ENCODE measurements around the gene FOXP1.

FOXP1 gene

GRCh38 chr3:71172951-71173350 is 410.6 kb downstream of the FOXP1 start:
- FAIRE-seq (no peak), DNase-seq (ENCODE audit: insufficient read length, low spot score) (no peak)
- TF ChIP-seq TAF1 (IDR thresholded peaks at IDR 0.05; ENCODE audit: low read depth, low read length) = no peak
- TF ChIP-seq POU2F2 (IDR thresholded peaks at IDR 0.05; ENCODE audit: low read depth, low read length) = no peak
- TF ChIP-seq POLR2AphosphoS5 (IDR thresholded peaks at IDR 0.05; ENCODE audit: low read depth, low read length) = no peak

- TF ChIP-seq POLR2AphosphoS5 (IDR thresholded peaks at IDR 0.05; ENCODE audit: low read depth, low read length) (no peak), PAX5 (IDR thresholded peaks at IDR 0.05; ENCODE audit: insufficient read depth, low read length, severe bottlenecking) (no peak), TAF1 (IDR thresholded peaks at IDR 0.05; ENCODE audit: low read depth, low read length) (no peak), SPI1 (IDR thresholded peaks at IDR 0.05; ENCODE audit: low read depth, low read length) (no peak), POU2F2 (IDR thresholded peaks at IDR 0.05; ENCODE audit: low read depth, low read length) (no peak), POLR2A (IDR thresholded peaks at IDR 0.05; ENCODE audit: low read depth, low read length) (no peak)
- FAIRE-seq = no peak
- no peak for DNase-seq (ENCODE audit: insufficient read length, low spot score)
These were observed 411.3 kb downstream of the FOXP1 start for GRCh38 chr3:71172189-71172588.

DNA sequence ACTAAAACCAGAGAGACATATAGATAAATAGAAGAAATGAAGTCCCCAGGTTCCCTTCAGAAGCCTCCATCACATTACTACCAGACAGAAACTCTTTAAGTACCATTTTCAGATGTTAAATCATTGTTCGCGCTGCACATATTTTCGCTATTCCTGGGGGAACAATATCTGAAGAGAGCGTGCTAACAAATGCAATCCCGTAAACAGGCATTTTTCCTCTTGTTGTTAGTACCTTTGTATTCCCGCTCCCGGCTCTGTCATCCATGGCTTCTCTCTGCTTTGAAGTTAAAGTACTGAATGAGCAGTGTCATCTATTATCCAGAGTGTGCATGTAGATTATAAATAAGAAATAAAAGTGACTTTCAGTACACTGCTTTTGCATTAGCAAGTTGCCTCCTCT is 412.3 kb downstream of the FOXP1 start:
- FAIRE-seq = no peak
- DNase-seq (ENCODE audit: insufficient read length, low spot score) = no peak
- TF ChIP-seq SPI1 (IDR thresholded peaks at IDR 0.05; ENCODE audit: low read depth, low read length) (no peak), POU2F2 (IDR thresholded peaks at IDR 0.05; ENCODE audit: low read depth, low read length) (no peak), TAF1 (IDR thresholded peaks at IDR 0.05; ENCODE audit: low read depth, low read length) (no peak), PAX5 (IDR thresholded peaks at IDR 0.05; ENCODE audit: insufficient read depth, low read length, severe bottlenecking) (no peak), POLR2A (IDR thresholded peaks at IDR 0.05; ENCODE audit: low read depth, low read length) (no peak), POLR2AphosphoS5 (IDR thresholded peaks at IDR 0.05; ENCODE audit: low read depth, low read length) (no peak)

DNA sequence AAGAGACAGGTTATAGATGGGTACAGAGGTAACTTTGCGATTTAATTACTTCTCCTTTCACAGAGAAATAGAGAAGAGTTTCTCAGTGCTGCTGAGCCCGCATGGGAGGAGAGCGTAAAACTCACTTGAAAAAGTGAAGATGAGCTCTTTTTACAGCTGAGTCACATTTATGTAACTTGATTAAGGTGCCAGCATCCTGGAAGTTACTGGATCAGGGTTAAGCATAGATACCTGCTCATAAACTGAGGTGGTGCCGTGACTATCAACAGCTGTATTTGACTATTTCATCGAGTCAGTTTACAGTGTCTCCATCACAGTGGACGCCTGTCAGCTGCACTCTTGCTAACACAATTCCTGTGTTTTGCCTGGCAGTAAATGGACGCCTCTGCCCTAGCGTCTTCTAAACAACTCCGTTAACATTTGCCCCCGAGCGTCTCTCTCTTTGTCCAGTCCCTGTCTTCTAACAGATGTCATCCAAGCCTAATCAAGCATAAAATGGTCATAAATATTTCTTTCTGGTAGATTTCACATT is 414.6 kb downstream of the FOXP1 start:
- FAIRE-seq = no peak
- TF ChIP-seq POLR2A (IDR thresholded peaks at IDR 0.05; ENCODE audit: low read depth, low read length) (no peak), POLR2AphosphoS5 (IDR thresholded peaks at IDR 0.05; ENCODE audit: low read depth, low read length) (no peak), SPI1 (IDR thresholded peaks at IDR 0.05; ENCODE audit: low read depth, low read length) (no peak), PAX5 (IDR thresholded peaks at IDR 0.05; ENCODE audit: insufficient read depth, low read length, severe bottlenecking) (no peak), TAF1 (IDR thresholded peaks at IDR 0.05; ENCODE audit: low read depth, low read length) (no peak), POU2F2 (IDR thresholded peaks at IDR 0.05; ENCODE audit: low read depth, low read length) (no peak)
- no peak for DNase-seq (ENCODE audit: insufficient read length, low spot score)

- FAIRE-seq (no peak), DNase-seq (ENCODE audit: insufficient read length, low spot score) (no peak)
- TF ChIP-seq POLR2A (IDR thresholded peaks at IDR 0.05; ENCODE audit: low read depth, low read length) (no peak), PAX5 (IDR thresholded peaks at IDR 0.05; ENCODE audit: insufficient read depth, low read length, severe bottlenecking) (no peak), POLR2AphosphoS5 (IDR thresholded peaks at IDR 0.05; ENCODE audit: low read depth, low read length) (no peak)
These were observed 415.3 kb downstream of the FOXP1 start for GRCh38 chr3:71168121-71168721.

DNA sequence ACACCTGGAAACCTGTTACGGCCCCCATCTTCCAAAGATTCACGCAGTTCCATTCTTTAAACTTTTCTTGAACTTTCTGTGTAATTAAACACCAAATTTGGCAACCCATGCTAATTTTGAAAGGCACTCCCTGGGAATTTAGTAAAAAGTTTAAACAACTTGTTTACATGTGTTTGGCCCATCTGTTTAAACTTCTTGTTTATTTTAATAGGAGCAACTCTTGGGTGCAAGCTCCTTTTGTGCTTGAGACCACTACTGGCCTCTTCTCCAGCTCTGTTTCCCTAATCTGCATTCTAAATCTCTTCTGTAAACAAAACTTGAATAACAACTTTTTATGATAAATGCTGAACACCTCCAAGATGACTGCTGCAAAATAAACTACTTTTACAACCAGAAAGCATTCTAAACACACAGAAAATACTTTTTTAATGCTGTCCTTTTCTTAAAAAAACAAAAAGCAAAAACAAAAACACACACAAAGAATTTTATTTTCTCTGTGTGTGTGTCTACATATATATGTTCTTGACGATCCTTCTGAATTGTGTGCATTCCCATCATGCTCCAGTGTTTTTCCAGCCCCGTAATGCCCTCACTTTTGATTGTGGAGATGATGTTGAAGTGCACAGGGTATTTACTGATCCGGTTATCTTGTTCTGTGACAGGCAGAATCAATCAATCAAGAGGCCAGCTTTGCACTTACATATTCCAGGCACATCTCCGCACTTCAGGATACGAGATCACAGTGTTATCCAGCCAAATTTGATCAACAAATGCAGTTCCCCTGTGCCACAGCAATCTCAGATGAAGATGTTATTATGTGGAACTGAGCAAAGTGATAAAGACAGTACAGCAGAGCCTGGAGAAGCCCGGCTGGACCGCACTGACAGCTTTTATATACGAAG is 416.9 kb downstream of the FOXP1 start:
- TF ChIP-seq POU2F2 (IDR thresholded peaks at IDR 0.05; ENCODE audit: low read depth, low read length) (no peak), PAX5 (IDR thresholded peaks at IDR 0.05; ENCODE audit: insufficient read depth, low read length, severe bottlenecking) (no peak), TAF1 (IDR thresholded peaks at IDR 0.05; ENCODE audit: low read depth, low read length) (no peak), SPI1 (IDR thresholded peaks at IDR 0.05; ENCODE audit: low read depth, low read length) (no peak), POLR2AphosphoS5 (IDR thresholded peaks at IDR 0.05; ENCODE audit: low read depth, low read length) (no peak), POLR2A (IDR thresholded peaks at IDR 0.05; ENCODE audit: low read depth, low read length) (no peak)
- DNase-seq (ENCODE audit: insufficient read length, low spot score) (no peak), FAIRE-seq (no peak)

DNA sequence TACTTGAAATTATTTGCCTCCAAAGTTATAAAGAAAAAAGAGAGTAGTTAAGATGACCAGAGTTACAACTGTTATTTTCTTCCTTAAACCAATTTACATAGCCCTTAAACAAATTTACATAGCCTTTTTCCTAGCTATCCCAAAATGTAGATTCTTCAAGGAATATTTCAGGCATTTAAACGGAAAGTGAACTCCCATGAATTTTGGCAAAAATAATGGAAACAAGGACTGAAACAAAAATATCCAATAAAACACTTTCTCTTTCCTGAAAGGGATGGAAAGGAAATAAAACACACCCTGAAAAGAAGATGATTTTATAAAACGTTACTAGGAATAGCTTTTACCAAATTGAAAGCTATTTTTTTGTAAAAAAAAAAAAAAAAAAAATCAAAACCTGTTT is 418.6 kb downstream of the FOXP1 start:
- FAIRE-seq (no peak), DNase-seq (ENCODE audit: insufficient read length, low spot score) (no peak)
- TF ChIP-seq POLR2A (IDR thresholded peaks at IDR 0.05; ENCODE audit: low read depth, low read length) (no peak), TAF1 (IDR thresholded peaks at IDR 0.05; ENCODE audit: low read depth, low read length) (no peak), SPI1 (IDR thresholded peaks at IDR 0.05; ENCODE audit: low read depth, low read length) (no peak), POU2F2 (IDR thresholded peaks at IDR 0.05; ENCODE audit: low read depth, low read length) (no peak), POLR2AphosphoS5 (IDR thresholded peaks at IDR 0.05; ENCODE audit: low read depth, low read length) (no peak), PAX5 (IDR thresholded peaks at IDR 0.05; ENCODE audit: insufficient read depth, low read length, severe bottlenecking) (no peak)

DNA sequence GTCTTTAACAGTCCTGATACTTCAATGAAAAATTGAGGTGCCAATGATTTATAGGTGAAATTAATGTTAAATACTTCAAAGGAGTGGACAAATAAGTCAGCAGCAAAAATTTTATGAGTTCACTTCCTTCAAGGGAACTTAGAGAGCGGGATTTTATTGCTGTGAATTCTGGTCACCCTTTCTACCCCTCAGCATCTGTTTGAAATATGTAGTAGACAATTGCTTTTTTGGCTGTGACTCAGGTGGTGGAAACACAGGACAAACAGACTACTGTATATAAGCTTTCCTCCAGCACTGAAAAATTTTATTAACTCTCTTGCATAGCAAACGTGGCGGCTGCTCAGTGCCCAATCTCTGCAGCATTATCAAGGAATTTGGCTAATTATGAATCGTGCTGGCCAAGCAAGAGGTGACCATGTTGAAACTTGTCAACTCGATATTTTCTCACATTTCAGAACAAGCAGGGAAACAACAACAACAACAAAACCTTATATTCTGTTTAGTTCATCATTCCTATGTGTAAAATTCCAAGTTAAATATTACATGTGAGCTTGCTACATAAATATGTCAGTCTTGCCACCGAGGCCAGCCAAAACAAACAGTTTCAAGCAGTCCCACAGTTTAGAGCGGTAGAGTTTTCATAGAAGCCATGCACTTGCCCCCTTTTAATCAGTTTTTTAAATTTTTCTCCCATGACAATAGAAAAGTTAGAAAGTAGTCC is 420.2 kb downstream of the FOXP1 start:
- no peak for FAIRE-seq
- TF ChIP-seq POLR2A (IDR thresholded peaks at IDR 0.05; ENCODE audit: low read depth, low read length) (no peak), PAX5 (IDR thresholded peaks at IDR 0.05; ENCODE audit: insufficient read depth, low read length, severe bottlenecking) (no peak), SPI1 (IDR thresholded peaks at IDR 0.05; ENCODE audit: low read depth, low read length) (no peak), POLR2AphosphoS5 (IDR thresholded peaks at IDR 0.05; ENCODE audit: low read depth, low read length) (no peak), POU2F2 (IDR thresholded peaks at IDR 0.05; ENCODE audit: low read depth, low read length) (no peak), TAF1 (IDR thresholded peaks at IDR 0.05; ENCODE audit: low read depth, low read length) (no peak)

DNA sequence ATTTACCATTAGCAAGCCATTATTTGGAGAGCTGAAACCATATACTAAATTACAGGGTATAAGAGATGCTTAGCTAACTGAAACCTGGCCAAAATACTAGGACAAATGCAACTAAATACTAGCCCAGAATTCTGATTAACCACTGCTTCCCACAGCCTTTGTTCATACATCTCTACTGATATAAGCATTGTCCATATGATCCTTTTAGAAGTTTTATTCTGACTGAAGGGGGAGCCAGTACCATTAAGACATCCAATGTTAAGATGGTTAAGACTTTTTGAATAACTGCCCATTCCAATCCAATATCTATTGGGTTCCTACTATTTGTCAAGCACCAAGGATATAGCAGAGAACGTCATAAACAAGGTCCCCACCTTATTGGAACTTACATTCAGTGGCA is 421.3 kb downstream of the FOXP1 start:
- no peak for DNase-seq (ENCODE audit: insufficient read length, low spot score)

More for the DNA sequence above, 420.2 kb downstream of the FOXP1 start:
- DNase-seq (ENCODE audit: insufficient read length, low spot score) = no peak

More for the DNA sequence above, 421.3 kb downstream of the FOXP1 start:
- no peak for FAIRE-seq
- no peak for TF ChIP-seq SPI1 (IDR thresholded peaks at IDR 0.05; ENCODE audit: low read depth, low read length)
- no peak for TF ChIP-seq PAX5 (IDR thresholded peaks at IDR 0.05; ENCODE audit: insufficient read depth, low read length, severe bottlenecking)
- TF ChIP-seq TAF1 (IDR thresholded peaks at IDR 0.05; ENCODE audit: low read depth, low read length) = no peak
- TF ChIP-seq POU2F2 (IDR thresholded peaks at IDR 0.05; ENCODE audit: low read depth, low read length) = no peak
- TF ChIP-seq POLR2AphosphoS5 (IDR thresholded peaks at IDR 0.05; ENCODE audit: low read depth, low read length) = no peak
- no peak for TF ChIP-seq POLR2A (IDR thresholded peaks at IDR 0.05; ENCODE audit: low read depth, low read length)
